Loucy (cell line): ENCODE results near the gene FHOD1.

Experiments
- H2AFZ ChIP-seq: fragments of 200-600 bp; sonication (generic); 2 replicates; pipeline ENCODE4 v1.6.0; 2016; ENCODE audit warnings: antibody characterized with exemption, mild to moderate bottlenecking, low read length, moderate library complexity
- H3F3A ChIP-seq: fragments of 200-600 bp; 2 replicates; pipeline ENCODE4 v1.6.0; 2016; ENCODE audit warnings: antibody characterized with exemption, low read depth, mild to moderate bottlenecking
- H3K27me3 ChIP-seq: fragments of 200-600 bp; sonication (generic); 2 replicates; pipeline ENCODE4 v1.6.1; 2014; ENCODE audit warnings: low read length, mild to moderate bottlenecking; ENCODE audit not compliant: insufficient read depth, poor library complexity, severe bottlenecking
- H3K36me3 ChIP-seq: fragments of 200-600 bp; sonication (generic); 2 replicates; pipeline ENCODE4 v1.6.1; 2016; ENCODE audit warnings: low read length; ENCODE audit not compliant: insufficient read depth
- H3K4me1 ChIP-seq: fragments of 200-600 bp; sonication (generic); 2 replicates; pipeline ENCODE4 v1.5.1; 2014; ENCODE audit warnings: low read length, mild to moderate bottlenecking; ENCODE audit not compliant: insufficient read depth, poor library complexity, severe bottlenecking
- H3K4me2 ChIP-seq: fragments of 200-600 bp; sonication (generic); 2 replicates; pipeline ENCODE4 v1.6.0; 2014; ENCODE audit warnings: antibody characterized with exemption, low read length, low read depth, mild to moderate bottlenecking; ENCODE audit not compliant: poor library complexity, severe bottlenecking
- H3K4me3 ChIP-seq: fragments of 200-600 bp; sonication (generic); 2 replicates; pipeline ENCODE4 v1.5.1; 2014; ENCODE audit warnings: low read length, mild to moderate bottlenecking, mixed read lengths; ENCODE audit not compliant: poor library complexity, severe bottlenecking
- H3K79me2 ChIP-seq: fragments of 200-600 bp; sonication (generic); 2 replicates; pipeline ENCODE4 v1.6.1; 2014; ENCODE audit warnings: low read length; ENCODE audit not compliant: insufficient read depth
- H3K9ac ChIP-seq: fragments of 200-600 bp; sonication (generic); 2 replicates; pipeline ENCODE4 v1.6.0; 2014; ENCODE audit warnings: mild to moderate bottlenecking, low read depth, low read length, moderate library complexity; ENCODE audit not compliant: poor library complexity, severe bottlenecking
- H3K9me2 ChIP-seq: fragments of 200-600 bp; sonication (generic); replicated peaks from 2 replicates; pipeline ENCODE4 v1.6.1; 2016; ENCODE audit warnings: low read depth, low read length, mixed read lengths
- H3K9me3 ChIP-seq: fragments of 200-600 bp; sonication (generic); 2 replicates; pipeline ENCODE4 v1.6.1; 2014; ENCODE audit warnings: mild to moderate bottlenecking, antibody characterized with exemption, low read length, low read depth; ENCODE audit not compliant: insufficient read depth
- H4K20me1 ChIP-seq: fragments of 200-600 bp; sonication (generic); 2 replicates; pipeline ENCODE4 v1.6.0; 2014; ENCODE audit warnings: antibody characterized with exemption, low read length, mild to moderate bottlenecking; ENCODE audit not compliant: insufficient read depth, poor library complexity, severe bottlenecking
- CTCF ChIP-seq: fragments of 200-600 bp; sonication (generic); conservative IDR thresholded peaks from 2 replicates; pipeline ENCODE4 v1.5.1; 2014; ENCODE audit warnings: mild to moderate bottlenecking, antibody characterized with exemption, low read length
- EZH2phosphoT487 ChIP-seq: fragments of 200-600 bp; IDR thresholded peaks from 2 replicates; pipeline ENCODE4 v1.6.1; 2018; ENCODE audit warnings: antibody characterized with exemption, mild to moderate bottlenecking, moderate library complexity, borderline replicate concordance

The FHOD1 gene

GRCh38 chr16:67228034-67228785 lies 19.1 kb downstream of the FHOD1 start:
- no peaks in the 10 kb centered on the region for H3K9me2 ChIP-seq
- TF ChIP-seq CTCF: no peak
- no peak for TF ChIP-seq EZH2phosphoT487
- no peaks in the 10 kb centered on the region for H3K9me3 ChIP-seq
- peak overlapping the region; percentile 86 for H3K9ac ChIP-seq
- peaks cover 21% of the 10 kb centered on the region for H3K79me2 ChIP-seq
- peaks cover 8% of the 10 kb centered on the region for H3F3A ChIP-seq
- no peak overlapping the region for H2AFZ ChIP-seq
- peaks cover 35% of the 10 kb centered on the region; the same call in 1 of the 2 replicates for H3K36me3 ChIP-seq
- peaks cover 42% of the 10 kb centered on the region for H3K4me1 ChIP-seq
- no peaks in the 10 kb centered on the region for H3K27me3 ChIP-seq
- peaks cover 8% of the 10 kb centered on the region for H4K20me1 ChIP-seq
- H3K4me3 ChIP-seq: peak overlapping the region; percentile 96
- H3K4me2 ChIP-seq: peak overlapping the region; percentile 95

DNA sequence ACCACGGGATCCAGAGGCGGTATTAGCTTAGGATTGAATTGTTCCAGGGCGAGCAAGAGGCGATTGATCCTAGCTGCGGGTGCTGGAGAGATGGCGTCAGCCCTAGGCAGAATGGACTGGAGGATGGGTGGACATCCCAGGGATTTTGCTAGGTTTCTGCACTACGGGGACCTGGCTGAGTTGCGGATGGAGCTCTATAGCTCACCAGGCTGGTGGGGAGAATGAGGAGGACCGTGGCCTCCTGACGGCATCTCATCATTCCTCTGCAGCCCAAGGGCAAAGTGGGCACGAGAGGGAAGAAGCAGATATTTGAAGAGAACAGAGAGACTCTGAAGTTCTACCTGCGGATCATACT lies 19.7 kb downstream of the FHOD1 start:
- peaks cover 8% of the 10 kb centered on the region for H4K20me1 ChIP-seq
- no peak overlapping the region for H2AFZ ChIP-seq
- H3F3A ChIP-seq: peaks cover 8% of the 10 kb centered on the region
- H3K4me3 ChIP-seq: peak overlapping the region; percentile 96
- H3K27me3 ChIP-seq: no peaks in the 10 kb centered on the region
- peaks cover 34% of the 10 kb centered on the region; the same call in 1 of the 2 replicates for H3K36me3 ChIP-seq
- no peaks in the 10 kb centered on the region for H3K9me2 ChIP-seq
- H3K9ac ChIP-seq: peak overlapping the region; percentile 86
- peaks cover 21% of the 10 kb centered on the region for H3K79me2 ChIP-seq
- peak overlapping the region; percentile 95 for H3K4me2 ChIP-seq
- peaks cover 42% of the 10 kb centered on the region for H3K4me1 ChIP-seq
- no peaks in the 10 kb centered on the region for H3K9me3 ChIP-seq
- TF ChIP-seq CTCF (no peak), EZH2phosphoT487 (no peak)

DNA sequence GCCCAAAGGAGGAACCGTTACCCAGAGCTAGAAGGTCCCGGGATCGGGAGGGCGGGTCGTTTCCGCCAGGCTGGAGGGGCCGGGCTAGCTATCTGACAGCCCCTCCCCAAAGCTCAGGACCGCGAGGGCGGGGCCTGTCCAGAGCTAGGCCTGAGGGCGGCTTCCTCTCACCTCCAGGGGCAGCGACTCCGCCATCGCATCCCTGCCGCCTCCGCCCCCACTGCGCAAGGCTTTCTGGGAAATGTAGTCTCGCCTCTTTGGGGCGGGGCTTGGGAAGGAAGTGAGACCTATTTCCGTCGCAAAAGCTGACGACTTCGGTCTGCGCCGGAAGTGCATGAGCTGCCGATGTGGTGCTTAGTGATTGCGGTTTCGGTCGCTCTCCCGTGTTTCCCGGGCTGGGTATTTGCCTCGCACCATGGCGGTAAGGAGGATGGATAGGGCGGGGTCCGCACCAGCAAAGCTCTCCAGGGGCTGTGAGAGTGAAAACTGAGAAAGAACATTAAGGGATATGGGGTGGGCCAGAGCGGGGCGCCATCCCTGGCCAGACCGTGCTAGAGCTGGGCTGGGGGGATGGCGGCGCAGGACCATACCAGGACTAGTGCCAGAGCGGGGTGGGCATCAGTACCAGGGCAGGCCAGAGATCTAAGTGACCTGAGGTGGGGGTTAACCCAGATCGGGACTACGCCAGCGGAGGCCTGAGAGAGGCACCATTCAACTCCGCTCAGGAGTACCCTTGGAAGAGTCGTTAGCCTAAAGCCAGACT lies 20.3 kb downstream of the FHOD1 start, which contains the start of gene TMEM208:
Gene TMEM208 (plus strand): TSS at position 327 of the 763 bp plus-strand sequence. CDS start 89 bp downstream, at position 416.
- Histone ChIP-seq H3K9ac (peak within 1 kb of the TSS; percentile 86), H3K4me1 (peaks cover 42% of the 10 kb centered on the region), H4K20me1 (peaks cover 8% of the 10 kb centered on the region), H3K79me2 (peaks cover 21% of the 10 kb centered on the region), H3K36me3 (peaks cover 34% of the 10 kb centered on the region; the same call in 1 of the 2 replicates), H2AFZ (peak within 1 kb of the TSS; percentile 89), H3K9me3 (no peaks in the 10 kb centered on the region), H3K4me2 (peak within 1 kb of the TSS; percentile 95), H3K9me2 (no peaks in the 10 kb centered on the region), H3K4me3 (peak within 1 kb of the TSS; percentile 96), H3K27me3 (no peaks in the 10 kb centered on the region), H3F3A (peaks cover 8% of the 10 kb centered on the region)
- TF ChIP-seq EZH2phosphoT487 (no peak), CTCF (peak; percentile 60)
